H9 (cell line): Measurements from ENCODE around the gene NLRP9. TPM values are rescaled to one million over a fixed set of nuclear protein-coding genes. Genes with fewer than 3 reads are reported as not detected.

Experiments
- DNase-seq: peaks from one replicate; pipeline ENCODE4 v3.0.0-alpha.2; 2017
- H2AFZ ChIP-seq: one replicate; pipeline ENCODE4 v1.6.1; 2013; ENCODE audit warnings: mild to moderate bottlenecking, low read length, control low read depth, moderate library complexity
- H2AK5ac ChIP-seq: 2 replicates; pipeline ENCODE4 v1.6.1; 2013; ENCODE audit warnings: low read length, control low read depth, mixed read lengths; ENCODE audit not compliant: insufficient read length
- H2BK120ac ChIP-seq: one replicate; pipeline ENCODE4 v1.6.1; 2013; ENCODE audit warnings: low read depth, mild to moderate bottlenecking, low read length, control low read depth, inconsistent platforms; ENCODE audit not compliant: poor library complexity, severe bottlenecking
- H2BK12ac ChIP-seq: 2 replicates; pipeline ENCODE4 v1.6.1; 2013; ENCODE audit warnings: low read length, control low read depth, mixed read lengths, low read depth; ENCODE audit not compliant: insufficient read length
- H2BK15ac ChIP-seq: 2 replicates; pipeline ENCODE4 v1.6.1; 2013; ENCODE audit warnings: low read depth, low read length, control low read depth
- H2BK20ac ChIP-seq: one replicate; pipeline ENCODE4 v1.6.1; 2013; ENCODE audit warnings: low read depth, mild to moderate bottlenecking, low read length, control low read depth, inconsistent platforms; ENCODE audit not compliant: poor library complexity, severe bottlenecking
- H2BK5ac ChIP-seq: 2 replicates; pipeline ENCODE4 v1.6.1; 2013; ENCODE audit warnings: low read length, control low read depth, mixed read lengths; ENCODE audit not compliant: insufficient read length
- H3K14ac ChIP-seq: 2 replicates; pipeline ENCODE4 v1.6.1; 2013; ENCODE audit warnings: low read length, control low read depth; ENCODE audit not compliant: insufficient read depth
- H3K18ac ChIP-seq: 2 replicates; pipeline ENCODE4 v1.6.1; 2013; ENCODE audit warnings: low read depth, mild to moderate bottlenecking, mixed read lengths, low read length, control low read depth; ENCODE audit not compliant: insufficient read length
- H3K23ac ChIP-seq: 2 replicates; pipeline ENCODE4 v1.6.1; 2013; ENCODE audit warnings: low read length, control low read depth, mixed read lengths, low read depth; ENCODE audit not compliant: insufficient read length
- H3K23me2 ChIP-seq: 2 replicates; pipeline ENCODE4 v1.6.1; 2013; ENCODE audit warnings: low read depth, mild to moderate bottlenecking, mixed read lengths, low read length, control low read depth; ENCODE audit not compliant: insufficient read length, poor library complexity, severe bottlenecking
- H3K27ac ChIP-seq: 2 replicates; pipeline ENCODE4 v1.5.1; 2013; ENCODE audit warnings: low read length, control low read depth, mixed read lengths, low read depth; ENCODE audit not compliant: insufficient read length
- H3K27me3 ChIP-seq: 2 replicates; pipeline ENCODE4 v1.6.1; 2013; ENCODE audit warnings: low read length, control low read depth, inconsistent platforms; ENCODE audit not compliant: insufficient read depth
- H3K4ac ChIP-seq: 2 replicates; pipeline ENCODE4 v1.6.1; 2013; ENCODE audit warnings: low read depth, mild to moderate bottlenecking, control low read depth, inconsistent platforms, low read length, moderate library complexity
- H3K4me1 ChIP-seq: 2 replicates; pipeline ENCODE4 v1.6.1; 2013; ENCODE audit warnings: low read length, control low read depth, inconsistent platforms; ENCODE audit not compliant: insufficient read depth
- H3K4me2 ChIP-seq: 2 replicates; pipeline ENCODE4 v1.6.1; 2013; ENCODE audit warnings: low read length, control low read depth, mixed read lengths; ENCODE audit not compliant: insufficient read length, insufficient read depth
- H3K56ac ChIP-seq: 2 replicates; pipeline ENCODE4 v1.6.1; 2013; ENCODE audit warnings: low read depth, mild to moderate bottlenecking, mixed read lengths, low read length, control low read depth; ENCODE audit not compliant: insufficient read length
- H3K79me1 ChIP-seq: 2 replicates; pipeline ENCODE4 v1.6.1; 2013; ENCODE audit warnings: low read depth, mild to moderate bottlenecking, moderate library complexity, low read length, control low read depth, inconsistent platforms; ENCODE audit not compliant: insufficient read depth, poor library complexity, severe bottlenecking
- H3K79me2 ChIP-seq: 2 replicates; pipeline ENCODE4 v1.6.1; 2013; ENCODE audit warnings: low read length, control low read depth, inconsistent platforms; ENCODE audit not compliant: insufficient read depth
- H3K9ac ChIP-seq: 2 replicates; pipeline ENCODE4 v1.6.1; 2013; ENCODE audit warnings: low read length, control low read depth, mixed read lengths; ENCODE audit not compliant: insufficient read length; ENCODE audit errors: extremely low read depth
- H3K9me3 ChIP-seq: one replicate; pipeline ENCODE4 v1.6.1; 2013; ENCODE audit warnings: low read depth, low read length, inconsistent platforms; ENCODE audit not compliant: control insufficient read depth
- H3T11ph ChIP-seq: one replicate; pipeline ENCODE4 v1.6.1; 2013; ENCODE audit warnings: mild to moderate bottlenecking, low read length, control low read depth, inconsistent platforms
- H4K20me1 ChIP-seq: one replicate; pipeline ENCODE4 v1.6.1; 2013; ENCODE audit not compliant: control insufficient read depth, insufficient read length, insufficient read depth
- H4K5ac ChIP-seq: 2 replicates; pipeline ENCODE4 v1.6.1; 2013; ENCODE audit warnings: low read depth, mild to moderate bottlenecking, mixed read lengths, low read length, control low read depth; ENCODE audit not compliant: insufficient read length
- H4K8ac ChIP-seq: replicated peaks from 2 replicates; pipeline ENCODE4 v1.6.1; 2013; ENCODE audit warnings: low read length, control low read depth, mixed read lengths, low read depth; ENCODE audit not compliant: insufficient read length
- H4K91ac ChIP-seq: 2 replicates; pipeline ENCODE4 v1.6.1; 2013; ENCODE audit warnings: low read depth, mild to moderate bottlenecking, moderate library complexity, mixed read lengths, low read length, control low read depth; ENCODE audit not compliant: insufficient read length
- H3K27ac Mint-ChIP-seq, 3 experiments: 2 replicates in 2 of 3; 3 replicates in 1 of 3; pipeline ENCODE4 v1.8.0; 2020 to 2021; ENCODE audit warnings: mixed read lengths in 3 of 3, mild to moderate bottlenecking in 1 of 3, moderate library complexity in 1 of 3
- H3K27me3 Mint-ChIP-seq: 2 replicates; pipeline ENCODE4 v1.8.0; 2021; ENCODE audit warnings: low read depth, mild to moderate bottlenecking, moderate library complexity, mixed read lengths
- H3K36me3 Mint-ChIP-seq, 3 experiments: 2 replicates in 2 of 3; 3 replicates in 1 of 3; pipeline ENCODE4 v1.8.0; 2020 to 2021; ENCODE audit warnings: low read depth in 3 of 3, mixed read lengths in 3 of 3; ENCODE audit not compliant: insufficient read depth in 1 of 3
- H3K4me1 Mint-ChIP-seq, 2 experiments: 2 replicates each; pipeline ENCODE4 v1.8.0; 2020; ENCODE audit warnings: mixed read lengths in 2 of 2
- H3K4me3 Mint-ChIP-seq, 2 experiments: 2 replicates in 1 of 2; 3 replicates in 1 of 2; pipeline ENCODE4 v1.8.0; 2020 to 2021; ENCODE audit warnings: mild to moderate bottlenecking in 2 of 2, mixed read lengths in 2 of 2, moderate library complexity in 1 of 2
- H3K9me3 Mint-ChIP-seq, 2 experiments: 2 replicates in 1 of 2; 3 replicates in 1 of 2; pipeline ENCODE4 v1.8.0; 2020; ENCODE audit warnings: mild to moderate bottlenecking in 2 of 2, mixed read lengths in 2 of 2, moderate library complexity in 1 of 2
- WGBS: extraction: QIAGEN DNeasy Blood & Tissue Kit; methylation state at CpG from one replicate; pipeline ENCODE4 v1.1.7; 2013; ENCODE audit warnings: missing lambda C conversion rate, low lambda C conversion rate, mixed read lengths; ENCODE audit not compliant: insufficient read length; ENCODE audit errors: extremely low coverage; 5-methylcytosine and 5-hydroxymethylcytosine counted together
- total RNA-seq: library from RNA; stranded (reverse); gene quantifications from 2 replicates; pipeline ENCODE4 v1.2.1, GENCODE V29; 2021
- TF ChIP-seq, protein P1 (sequence below): fragments of 200-600 bp; sonication (generic); conservative IDR thresholded peaks from 3 replicates; pipeline ENCODE4 v1.8.0; 2021; ENCODE audit warnings: antibody characterized with exemption, mild to moderate bottlenecking

NLRP9 gene
- total RNA-seq, 1 experiment from 2014 or later, result not detected

DNA sequence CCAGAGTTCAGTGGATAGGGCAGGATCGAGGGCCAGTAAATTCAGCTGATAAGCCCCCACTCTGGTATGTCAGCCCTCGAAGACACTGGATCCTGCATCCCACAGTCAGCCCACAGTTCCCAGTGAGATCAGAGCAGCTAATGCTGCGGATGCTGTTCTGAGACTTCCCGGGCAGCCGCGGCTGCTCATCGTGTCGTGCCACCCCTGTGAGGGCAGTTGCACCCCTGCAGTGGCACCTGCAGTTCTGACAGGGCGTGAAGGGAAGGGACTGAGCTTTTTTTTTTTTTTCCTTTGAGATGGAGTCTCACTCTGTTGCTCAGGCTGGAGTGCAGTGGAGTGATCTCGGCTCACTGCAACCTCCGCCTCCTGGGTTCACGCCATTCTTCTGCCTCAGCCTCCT lies 70.7 kb downstream of the NLRP9 start:
- Histone ChIP-seq H3K4me1 (no peaks in the 10 kb centered on the region), H3T11ph (no peak overlapping the region), H2AK5ac (no peak overlapping the region), H3K9me3 (no peaks in the 10 kb centered on the region), H3K23ac (no peak overlapping the region), H2BK20ac (no peak overlapping the region), H3K27ac (no peak overlapping the region), H4K20me1 (no peaks in the 10 kb centered on the region), H3K27me3 (no peaks in the 10 kb centered on the region), H2BK12ac (no peak overlapping the region), H2BK5ac (no peak overlapping the region), H3K56ac (no peak overlapping the region), H3K4me2 (no peak overlapping the region), H3K18ac (no peak overlapping the region), H3K79me2 (peaks cover 9% of the 10 kb centered on the region; the same call in 1 of the 2 replicates), H4K91ac (no peak overlapping the region), H3K23me2 (no peaks in the 10 kb centered on the region), H3K14ac (no peak overlapping the region), H2BK120ac (no peak overlapping the region), H2AFZ (no peak overlapping the region), H3K9ac (no peak overlapping the region), H3K79me1 (no peaks in the 10 kb centered on the region), H4K5ac (no peak overlapping the region), H4K8ac (no peak overlapping the region), H2BK15ac (no peak overlapping the region), H3K4ac (no peak overlapping the region)
- Mint-ChIP-seq H3K36me3 (peaks cover 72 to 92% (median 84%) of the 10 kb centered on the region in 3 experiments), H3K9me3 (no peaks in the 10 kb centered on the region), H3K4me1 (peaks cover 17 to 20% of the 10 kb centered on the region in 2 experiments), H3K27me3 (no peaks in the 10 kb centered on the region), H3K27ac (peak overlapping the region in 2 of 3 experiments; percentile 53 to 61; a peak in 1 of 7 replicates), H3K4me3 (no peak overlapping the region)
- no peak for DNase-seq
- WGBS, result no CpG with 5 or more reads among the region's 12 CpGs
- TF ChIP-seq, protein P1, sequence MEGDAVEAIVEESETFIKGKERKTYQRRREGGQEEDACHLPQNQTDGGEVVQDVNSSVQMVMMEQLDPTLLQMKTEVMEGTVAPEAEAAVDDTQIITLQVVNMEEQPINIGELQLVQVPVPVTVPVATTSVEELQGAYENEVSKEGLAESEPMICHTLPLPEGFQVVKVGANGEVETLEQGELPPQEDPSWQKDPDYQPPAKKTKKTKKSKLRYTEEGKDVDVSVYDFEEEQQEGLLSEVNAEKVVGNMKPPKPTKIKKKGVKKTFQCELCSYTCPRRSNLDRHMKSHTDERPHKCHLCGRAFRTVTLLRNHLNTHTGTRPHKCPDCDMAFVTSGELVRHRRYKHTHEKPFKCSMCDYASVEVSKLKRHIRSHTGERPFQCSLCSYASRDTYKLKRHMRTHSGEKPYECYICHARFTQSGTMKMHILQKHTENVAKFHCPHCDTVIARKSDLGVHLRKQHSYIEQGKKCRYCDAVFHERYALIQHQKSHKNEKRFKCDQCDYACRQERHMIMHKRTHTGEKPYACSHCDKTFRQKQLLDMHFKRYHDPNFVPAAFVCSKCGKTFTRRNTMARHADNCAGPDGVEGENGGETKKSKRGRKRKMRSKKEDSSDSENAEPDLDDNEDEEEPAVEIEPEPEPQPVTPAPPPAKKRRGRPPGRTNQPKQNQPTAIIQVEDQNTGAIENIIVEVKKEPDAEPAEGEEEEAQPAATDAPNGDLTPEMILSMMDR, result no peak
